Stimulated activated naive CD8-positive, alpha-beta T cell treated with anti-CD3 and anti-CD28 coated beads, Interleukin-15, Interleukin-2, amounts not matched to agents 100 ng/mL and 50 ng/mL, for 24 hours (primary cell): ENCODE data around the gene ACVR1.

Experiments
- H3K27ac Mint-ChIP-seq: one replicate; pipeline ENCODE4 v1.8.0; 2021; ENCODE audit warnings: mild to moderate bottlenecking, mixed read lengths
- H3K27me3 Mint-ChIP-seq: one replicate; pipeline ENCODE4 v1.8.0; 2021; ENCODE audit warnings: mixed read lengths
- H3K36me3 Mint-ChIP-seq: one replicate; pipeline ENCODE4 v1.8.0; 2021; ENCODE audit warnings: low read depth, mixed read lengths
- H3K4me1 Mint-ChIP-seq: one replicate; pipeline ENCODE4 v1.8.0; 2021; ENCODE audit warnings: low read depth, mixed read lengths
- H3K4me3 Mint-ChIP-seq: one replicate; pipeline ENCODE4 v1.8.0; 2021; ENCODE audit warnings: mild to moderate bottlenecking, mixed read lengths
- H3K9me3 Mint-ChIP-seq: one replicate; pipeline ENCODE4 v1.8.0; 2021; ENCODE audit warnings: mixed read lengths

ACVR1 gene

GRCh38 chr2:157787364-157787938 is 88.7 kb downstream of the ACVR1 start:
- Mint-ChIP-seq H3K9me3 (no peaks in the 10 kb centered on the region), H3K4me3 (no peak overlapping the region), H3K4me1 (peaks cover 38% of the 10 kb centered on the region), H3K27me3 (no peaks in the 10 kb centered on the region), H3K27ac (no peak overlapping the region), H3K36me3 (no peaks in the 10 kb centered on the region)

- H3K4me1 Mint-ChIP-seq, result peaks cover 44% of the 10 kb centered on the region
- no peak overlapping the region for H3K4me3 Mint-ChIP-seq
- no peak overlapping the region for H3K27ac Mint-ChIP-seq
- no peaks in the 10 kb centered on the region for H3K36me3 Mint-ChIP-seq
- H3K27me3 Mint-ChIP-seq, result no peaks in the 10 kb centered on the region
- no peaks in the 10 kb centered on the region for H3K9me3 Mint-ChIP-seq
Observed at GRCh38 chr2:157786663-157787363, 89.3 kb downstream of the ACVR1 start.

- Mint-ChIP-seq H3K36me3 (no peaks in the 10 kb centered on the region), H3K4me1 (peaks cover 51% of the 10 kb centered on the region), H3K27me3 (no peaks in the 10 kb centered on the region), H3K27ac (no peak overlapping the region), H3K4me3 (no peak overlapping the region), H3K9me3 (no peaks in the 10 kb centered on the region)
Observed at GRCh38 chr2:157785866-157786662, 90.1 kb downstream of the ACVR1 start.

GRCh38 chr2:157785200-157785599 is 90.9 kb downstream of the ACVR1 start:
- no peak overlapping the region for H3K4me3 Mint-ChIP-seq
- H3K27me3 Mint-ChIP-seq, result no peaks in the 10 kb centered on the region
- peaks cover 51% of the 10 kb centered on the region for H3K4me1 Mint-ChIP-seq
- H3K9me3 Mint-ChIP-seq, result no peaks in the 10 kb centered on the region
- no peak overlapping the region for H3K27ac Mint-ChIP-seq
- H3K36me3 Mint-ChIP-seq, result peaks cover 5% of the 10 kb centered on the region

GRCh38 chr2:157784823-157785175 is 91.3 kb downstream of the ACVR1 start:
- H3K27ac Mint-ChIP-seq, result no peak overlapping the region
- H3K4me3 Mint-ChIP-seq, result no peak overlapping the region
- peaks cover 48% of the 10 kb centered on the region for H3K4me1 Mint-ChIP-seq
- H3K27me3 Mint-ChIP-seq, result no peaks in the 10 kb centered on the region
- peaks cover 9% of the 10 kb centered on the region for H3K36me3 Mint-ChIP-seq
- no peaks in the 10 kb centered on the region for H3K9me3 Mint-ChIP-seq

- Mint-ChIP-seq H3K4me1 (peaks cover 47% of the 10 kb centered on the region), H3K36me3 (peaks cover 9% of the 10 kb centered on the region), H3K27ac (no peak overlapping the region), H3K9me3 (no peaks in the 10 kb centered on the region), H3K4me3 (peak overlapping the region; percentile 1), H3K27me3 (no peaks in the 10 kb centered on the region)
Observed at GRCh38 chr2:157784169-157784822, 91.8 kb downstream of the ACVR1 start.

GRCh38 chr2:157783245-157783644 is 92.9 kb downstream of the ACVR1 start:
- Mint-ChIP-seq H3K36me3 (peaks cover 9% of the 10 kb centered on the region), H3K27ac (no peak overlapping the region), H3K9me3 (no peaks in the 10 kb centered on the region), H3K4me1 (peaks cover 47% of the 10 kb centered on the region), H3K4me3 (no peak overlapping the region), H3K27me3 (no peaks in the 10 kb centered on the region)

GRCh38 chr2:157782057-157782845 is 93.9 kb downstream of the ACVR1 start:
- Mint-ChIP-seq H3K4me1 (peaks cover 44% of the 10 kb centered on the region), H3K4me3 (peak overlapping the region; percentile 22), H3K27ac (peak overlapping the region; percentile 66), H3K27me3 (no peaks in the 10 kb centered on the region), H3K36me3 (peaks cover 9% of the 10 kb centered on the region), H3K9me3 (no peaks in the 10 kb centered on the region)

- H3K27ac Mint-ChIP-seq, result no peak overlapping the region
- peaks cover 37% of the 10 kb centered on the region for H3K4me1 Mint-ChIP-seq
- peaks cover 17% of the 10 kb centered on the region for H3K36me3 Mint-ChIP-seq
- no peaks in the 10 kb centered on the region for H3K9me3 Mint-ChIP-seq
- no peak overlapping the region for H3K4me3 Mint-ChIP-seq
- H3K27me3 Mint-ChIP-seq, result no peaks in the 10 kb centered on the region
Observed at GRCh38 chr2:157780211-157780610, 95.9 kb downstream of the ACVR1 start.

- Mint-ChIP-seq H3K27ac (no peak overlapping the region), H3K4me3 (no peak overlapping the region), H3K27me3 (no peaks in the 10 kb centered on the region), H3K4me1 (peaks cover 36% of the 10 kb centered on the region), H3K9me3 (no peaks in the 10 kb centered on the region), H3K36me3 (peaks cover 21% of the 10 kb centered on the region)
Observed at GRCh38 chr2:157779794-157780193, 96.3 kb downstream of the ACVR1 start.

- Mint-ChIP-seq H3K9me3 (no peaks in the 10 kb centered on the region), H3K4me1 (peaks cover 13% of the 10 kb centered on the region), H3K36me3 (peaks cover 23% of the 10 kb centered on the region)
Observed at GRCh38 chr2:157777427-157777826, 98.7 kb downstream of the ACVR1 start.

GRCh38 chr2:157771234-157771633 is 104.9 kb downstream of the ACVR1 start:
- H3K27ac Mint-ChIP-seq, result no peak overlapping the region
- H3K9me3 Mint-ChIP-seq, result no peaks in the 10 kb centered on the region
- no peaks in the 10 kb centered on the region for H3K27me3 Mint-ChIP-seq
- H3K4me3 Mint-ChIP-seq, result no peak overlapping the region
- no peaks in the 10 kb centered on the region for H3K4me1 Mint-ChIP-seq
- peaks cover 44% of the 10 kb centered on the region for H3K36me3 Mint-ChIP-seq

More at GRCh38 chr2:157777427-157777826, 98.7 kb downstream of the ACVR1 start:
- Mint-ChIP-seq H3K4me3 (no peak overlapping the region), H3K27me3 (no peaks in the 10 kb centered on the region), H3K27ac (no peak overlapping the region)

GRCh38 chr2:157769856-157770255 is 106.3 kb downstream of the ACVR1 start:
- Mint-ChIP-seq H3K27me3 (no peaks in the 10 kb centered on the region), H3K27ac (no peak overlapping the region), H3K4me1 (no peaks in the 10 kb centered on the region), H3K4me3 (no peak overlapping the region), H3K9me3 (no peaks in the 10 kb centered on the region), H3K36me3 (peaks cover 41% of the 10 kb centered on the region)

- H3K36me3 Mint-ChIP-seq, result peaks cover 43% of the 10 kb centered on the region
- no peak overlapping the region for H3K27ac Mint-ChIP-seq
- H3K4me3 Mint-ChIP-seq, result no peak overlapping the region
- no peaks in the 10 kb centered on the region for H3K27me3 Mint-ChIP-seq
- H3K9me3 Mint-ChIP-seq, result no peaks in the 10 kb centered on the region
- no peaks in the 10 kb centered on the region for H3K4me1 Mint-ChIP-seq
Observed at GRCh38 chr2:157764386-157764785, 111.7 kb downstream of the ACVR1 start.
